HepG2 (cell line): ENCODE results near the gene RAC3. TPM values are rescaled to one million over a fixed set of nuclear protein-coding genes. Genes with fewer than 3 reads are reported as not detected.

Experiments
- ATAC-seq: fragments of 200-7000 bp; cut with Tn5 transposase; 3 replicates; pipeline ENCODE4 v1.9.1; 2020; ENCODE audit warnings: mild to moderate bottlenecking, moderate library complexity
- BruUV-seq: library from RNA; stranded (reverse); fragments of 400-500 nt; replicated peaks from 2 replicates; lab custom pipeline; 2021; lab: Mats Ljungman, UMichigan
- CTCF ChIA-PET: fragments of 300-600 bp; formaldehyde crosslinking; extraction: SDS; loops from one replicate; lab custom pipeline; 2021; ENCODE audit warnings: low total read pairs, inconsistent platforms, low intra/inter-chr PET ratio; lab: Yijun Ruan, JAX
- POLR2A ChIA-PET: fragments of 350-600 bp; sonication (Branson Sonifier 250); formaldehyde crosslinking; loops from one replicate; lab custom pipeline; 2020; ENCODE audit warnings: antibody characterized with exemption, inconsistent platforms; lab: Yijun Ruan, JAX
- DNase-seq: peaks from one replicate; pipeline ENCODE4 v3.0.0-alpha.2; 2015; ENCODE audit warnings: low spot score
- FAIRE-seq: peaks from 3 replicates; lab custom pipeline; 2011; peaks lifted over from hg19 to GRCh38; lab: Jason Lieb, UNC
- H2AFZ ChIP-seq: one replicate; pipeline ENCODE4 v1.6.1; 2011; ENCODE audit warnings: low read length, inconsistent platforms
- H3K27ac ChIP-seq: fragments of 300-600 bp; 3 replicates; pipeline ENCODE4 v1.8.0; 2011; ENCODE audit warnings: mixed run types, mild to moderate bottlenecking, mixed read lengths, low read length, inconsistent platforms; ENCODE audit not compliant: insufficient read depth; ENCODE audit errors: extremely low read length
- H3K27me3 ChIP-seq, 2 experiments: fragments of 200-600 bp in 1 of 2; 2 replicates in 1 of 2; 3 replicates in 1 of 2; pipeline versions ENCODE4 v1.6.0 to v1.8.0; 2011; ENCODE audit warnings: low read length in 2 of 2, mild to moderate bottlenecking in 2 of 2, moderate library complexity in 2 of 2, inconsistent platforms in 1 of 2; ENCODE audit not compliant: insufficient read depth in 2 of 2, control insufficient read depth in 1 of 2
- H3K36me3 ChIP-seq, 2 experiments: fragments of 200-600 bp in 1 of 2; replicated peaks in 1 of 2; 2 replicates in 1 of 2; 3 replicates in 1 of 2; pipeline versions ENCODE4 v1.5.1 to v1.8.0; 2011; ENCODE audit warnings: low read length in 2 of 2, inconsistent platforms in 1 of 2; ENCODE audit not compliant: insufficient read depth in 2 of 2, control insufficient read depth in 1 of 2
- H3K4me1 ChIP-seq: 2 replicates; pipeline ENCODE4 v1.5.1; 2012; ENCODE audit warnings: low read length, inconsistent platforms; ENCODE audit not compliant: insufficient read depth
- H3K4me2 ChIP-seq: 2 replicates; pipeline ENCODE4 v1.6.0; 2011; ENCODE audit warnings: low read depth, low read length, inconsistent platforms
- H3K4me3 ChIP-seq, 3 experiments: fragments of 200-600 bp in 1 of 3; sonication (generic), shearing (Covaris generic) in 1 of 3; replicated peaks in 1 of 3; 2 replicates each; pipeline ENCODE4 v1.5.1; 2011 to 2016; ENCODE audit warnings: low read length in 3 of 3, inconsistent platforms in 2 of 3, low read depth in 2 of 3, mild to moderate bottlenecking in 2 of 3, control low read depth in 1 of 3, mixed read lengths in 1 of 3; ENCODE audit not compliant: insufficient read depth in 1 of 3
- H3K79me2 ChIP-seq: one replicate; pipeline ENCODE4 v1.6.1; 2011; ENCODE audit warnings: low read length, inconsistent platforms; ENCODE audit not compliant: insufficient read depth
- H3K9ac ChIP-seq: 2 replicates; pipeline ENCODE4 v1.6.0; 2011; ENCODE audit warnings: mild to moderate bottlenecking, low read depth, low read length, inconsistent platforms; ENCODE audit not compliant: insufficient read depth
- H3K9me3 ChIP-seq: 2 replicates; pipeline ENCODE4 v1.5.1; 2012; ENCODE audit warnings: mild to moderate bottlenecking, low read length
- H4K20me1 ChIP-seq: 2 replicates; pipeline ENCODE4 v1.6.0; 2011; ENCODE audit warnings: inconsistent platforms, mild to moderate bottlenecking, low read length, moderate library complexity; ENCODE audit not compliant: insufficient read depth
- GZF1 ChIP-seq: sonication (generic); formaldehyde crosslinking; IDR thresholded peaks from 2 replicates; pipeline ENCODE4 v1.5.1; 2020; ENCODE audit warnings: mild to moderate bottlenecking, missing genetic modification reagents
- NFE2L2 ChIP-seq: fragments of 150-350 bp; IDR thresholded peaks from 2 replicates; pipeline ENCODE4 v1.6.1; 2014; ENCODE audit warnings: low read length
- NR2C2 ChIP-seq: sonication (generic); formaldehyde crosslinking; IDR thresholded peaks from 2 replicates; pipeline ENCODE4 v1.4.0; 2020; ENCODE audit warnings: missing genetic modification reagents, mild to moderate bottlenecking, moderate library complexity, borderline replicate concordance
- PHB2 ChIP-seq: fragments of 450-650 bp; IDR thresholded peaks from 2 replicates; pipeline ENCODE4 v1.6.1; 2018; ENCODE audit not compliant: partially characterized antibody
- SOX6 ChIP-seq, 2 experiments: fragments of 450-650 bp in 1 of 2; sonication (generic) in 1 of 2; formaldehyde crosslinking in 1 of 2; IDR thresholded peaks; 2 replicates each; pipeline versions ENCODE4 v1.4.0 to v1.6.1; 2017 to 2020; ENCODE audit warnings: antibody characterized with exemption in 1 of 2, mild to moderate bottlenecking in 1 of 2, missing genetic modification reagents in 1 of 2
- ZNF180 ChIP-seq: sonication (generic); formaldehyde crosslinking; IDR thresholded peaks from 2 replicates; pipeline ENCODE4 v1.4.0; 2020; ENCODE audit warnings: low read depth, missing genetic modification reagents, borderline replicate concordance
- ZNF253 ChIP-seq: sonication (generic); formaldehyde crosslinking; IDR thresholded peaks from 2 replicates; pipeline ENCODE4 v1.8.0; 2022; ENCODE audit warnings: mild to moderate bottlenecking, missing genetic modification reagents, borderline replicate concordance
- ZNF335 ChIP-seq: sonication (generic); formaldehyde crosslinking; IDR thresholded peaks from 2 replicates; pipeline ENCODE4 v1.4.0; 2020; ENCODE audit warnings: missing genetic modification reagents
- ZNF431 ChIP-seq: sonication (generic); formaldehyde crosslinking; IDR thresholded peaks from 2 replicates; pipeline ENCODE4 v1.9.0; 2022; ENCODE audit warnings: missing genetic modification reagents, low read depth, mild to moderate bottlenecking, borderline replicate concordance
- ZNF572 ChIP-seq: sonication (generic); formaldehyde crosslinking; IDR thresholded peaks from 2 replicates; pipeline ENCODE4 v1.5.1; 2020; ENCODE audit warnings: mild to moderate bottlenecking, missing genetic modification reagents
- ZNF776 ChIP-seq: sonication (generic); formaldehyde crosslinking; IDR thresholded peaks from 2 replicates; pipeline ENCODE4 v1.4.0; 2020; ENCODE audit warnings: mild to moderate bottlenecking, missing genetic modification reagents
- WGBS: methylation state at CpG from one replicate; pipeline ENCODE4 v1.1.6; 2017; ENCODE audit warnings: low lambda C conversion rate; 5-methylcytosine and 5-hydroxymethylcytosine counted together
- in situ Hi-C: cut with HindIII; loops from 2 replicates; pipeline ENCODE4 v1.10.0; 2017; ENCODE audit warnings: low pct_unique_long_range_greater_than_20kb; ENCODE audit not compliant: extremely low pct_ligation_motif_present
- intact Hi-C: fragments of 100-400 bp; cut with micrococcal nuclease; formaldehyde crosslinking; loops from one replicate; pipeline ENCODE4 v1.10.0; 2022; ENCODE audit not compliant: unreplicated experiment
- polyA plus RNA-seq, 8 experiments: library from polyadenylated mRNA; depleted of rRNA in 3 of 8; stranded (reverse) in 7 of 8; unstranded in 1 of 8; fragments of >200 nt; fragmentation: Illumina TruSeq in 4 of 8; extraction: Trizol in 4 of 8; gene quantifications; 2 replicates each; pipeline versions ENCODE4 v1.2.1 to v1.2.3, GENCODE V29; 2011 to 2016; ENCODE audit warnings: low read depth in 4 of 8, missing spikeins in 1 of 8, mixed read lengths in 1 of 8; ENCODE audit not compliant: insufficient read depth in 1 of 8
- total RNA-seq, 5 experiments: library from RNA; depleted of rRNA; stranded (reverse); fragments of >200 nt; fragmentation: Illumina TruSeq; extraction: Trizol; gene quantifications; 2 replicates each; pipeline ENCODE4 v1.2.3, GENCODE V29; 2016; ENCODE audit warnings: low read depth in 1 of 5
- TF ChIP-seq, protein P1 (sequence below): sonication (generic); formaldehyde crosslinking; IDR thresholded peaks from 2 replicates; pipeline ENCODE4 v1.8.1; 2023; ENCODE audit warnings: mild to moderate bottlenecking, inconsistent platforms, moderate library complexity, missing genetic modification reagents, borderline replicate concordance
- TF ChIP-seq, protein P2 (sequence below): sonication (generic); formaldehyde crosslinking; IDR thresholded peaks from 2 replicates; pipeline ENCODE4 v1.4.0; 2020; ENCODE audit warnings: missing genetic modification reagents

Gene RAC3
- total and polyA plus RNA-seq, 2 of the 13 experiments (the other 11 are each of a cell fraction or from before 2014, with no cell fraction given), result 10.5 to 21.3 TPM

DNA sequence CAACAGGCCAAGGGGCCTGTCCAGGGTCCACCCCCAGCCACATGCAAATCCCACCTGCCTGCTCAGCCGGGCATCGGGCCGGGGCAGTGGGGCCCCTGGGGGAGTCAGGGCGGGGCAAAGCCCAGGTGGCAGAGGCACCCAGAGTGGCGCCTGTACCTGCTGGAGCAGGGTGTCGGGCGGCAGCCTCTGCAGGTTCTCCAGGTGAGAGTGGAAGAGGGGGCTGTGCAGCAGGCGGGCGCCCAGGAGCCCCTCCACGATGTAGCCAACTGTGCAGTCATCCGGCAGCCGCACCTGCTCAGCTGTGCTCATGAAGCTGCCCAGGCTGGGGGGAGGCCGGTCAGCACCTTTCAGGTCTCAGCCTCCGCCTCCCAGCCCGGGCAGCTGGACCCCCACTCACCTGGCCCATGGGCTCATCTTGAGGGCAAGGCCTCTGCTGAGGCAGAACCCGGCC is 18.1 kb downstream of the RAC3 start:
- ATAC-seq, result no peak
- POLR2A ChIA-PET, result interaction anchor here (1.6 to 3.4 kb wide), 2 partner anchors 12 to 16 kb away, joined by 6 to 33 read pairs; partner anchors contain the start of genes DCXR and DUS1L
- BruUV-seq, result no TSS peak
- Histone ChIP-seq H3K4me3 (peak overlapping the region in 1 of 3 experiments; percentile 99; a peak in 1 of 6 replicates), H3K9ac (peak overlapping the region; percentile 88; the same call in 1 of the 2 replicates), H3K27me3 (no peaks in the 10 kb centered on the region; a peak in 2 of 5 replicates), H3K27ac (no peak overlapping the region), H3K36me3 (peaks cover 8 to 35% of the 10 kb centered on the region in 2 experiments; a peak in 4 of 5 replicates), H3K4me1 (peaks cover 41% of the 10 kb centered on the region), H3K4me2 (peak overlapping the region; percentile 100; the same call in 1 of the 2 replicates), H2AFZ (no peak overlapping the region), H3K9me3 (no peaks in the 10 kb centered on the region), H3K79me2 (peaks cover 37% of the 10 kb centered on the region), H4K20me1 (no peaks in the 10 kb centered on the region; the same call in 1 of the 2 replicates)
- no peak for FAIRE-seq
- in situ Hi-C loops, result no loop called here
- WGBS, result 97% methylated on average over 13 of the region's 16 CpGs
- TF ChIP-seq, protein P1, sequence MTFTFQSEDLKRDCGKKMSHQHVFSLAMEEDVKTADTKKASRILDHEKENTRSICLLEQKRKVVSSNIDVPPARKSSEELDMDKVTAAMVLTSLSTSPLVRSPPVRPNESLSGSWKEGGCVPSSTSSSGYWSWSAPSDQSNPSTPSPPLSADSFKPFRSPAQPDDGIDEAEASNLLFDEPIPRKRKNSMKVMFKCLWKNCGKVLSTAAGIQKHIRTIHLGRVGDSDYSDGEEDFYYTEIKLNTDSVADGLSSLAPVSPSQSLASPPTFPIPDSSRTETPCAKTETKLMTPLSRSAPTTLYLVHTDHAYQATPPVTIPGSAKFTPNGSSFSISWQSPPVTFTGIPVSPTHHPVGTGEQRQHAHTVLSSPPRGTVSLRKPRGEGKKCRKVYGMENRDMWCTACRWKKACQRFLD (CRISPR knock-in tag), result 0 out of 2 replicates have a peak, but pooled peaks have one; percentile 2
- no peak for TF ChIP-seq ZNF335 (CRISPR knock-in tag)
- CTCF ChIA-PET, result no interaction called here
- intact Hi-C loops, result no loop called here
- no peak for DNase-seq

- Histone ChIP-seq H3K4me2 (peak overlapping the region; percentile 100), H3K4me3 (peak overlapping the region; percentile 76 to 99 (median 95)), H3K9ac (peak overlapping the region; percentile 88), H2AFZ (no peak overlapping the region), H3K27ac (peak overlapping the region; percentile 71), H3K79me2 (peaks cover 37% of the 10 kb centered on the region), H3K4me1 (peaks cover 41% of the 10 kb centered on the region), H4K20me1 (no peaks in the 10 kb centered on the region; the same call in 1 of the 2 replicates), H3K27me3 (no peaks in the 10 kb centered on the region; a peak in 2 of 5 replicates), H3K9me3 (no peaks in the 10 kb centered on the region), H3K36me3 (peaks cover 14 to 42% of the 10 kb centered on the region in 2 experiments)
- ChIA-PET CTCF (no interaction called here), POLR2A (interaction anchor here (1.0 to 3.4 kb wide), 5 partner anchors 9 to 180 kb away, joined by 3 to 33 read pairs (median 6); partner anchors contain the start of genes CENPX, DCXR, DUS1L and LRRC45)
- FAIRE-seq (no peak), ATAC-seq (no peak), DNase-seq (no peak)
- intact Hi-C loops (loop anchor here (5.0 kb wide), 1 partner anchor 47 kb away; the partner anchor contains the start of gene FASN), in situ Hi-C loops (no loop called here)
- TSS peak; percentile 44 for BruUV-seq
- WGBS, result 87% methylated on average over 17 of the region's 28 CpGs
- TF ChIP-seq NFE2L2 (no peak), ZNF180 (CRISPR knock-in tag) (no peak), ZNF776 (0 out of 2 replicates have a peak, but pooled peaks have one; percentile 27), ZNF431 (CRISPR knock-in tag) (no peak), GZF1 (CRISPR knock-in tag) (peak; percentile 17; the same call in 1 of the 2 replicates), PHB2 (no peak), ZNF572 (CRISPR knock-in tag) (no peak; the same call in 1 of the 2 replicates), SOX6 (IDR thresholded peaks at IDR 0.05) (no peak), SOX6 (CRISPR knock-in tag; IDR thresholded peaks at IDR 0.05) (no peak), ZNF253 (no peak), NR2C2 (CRISPR knock-in tag) (no peak)
- TF ChIP-seq, protein P2, sequence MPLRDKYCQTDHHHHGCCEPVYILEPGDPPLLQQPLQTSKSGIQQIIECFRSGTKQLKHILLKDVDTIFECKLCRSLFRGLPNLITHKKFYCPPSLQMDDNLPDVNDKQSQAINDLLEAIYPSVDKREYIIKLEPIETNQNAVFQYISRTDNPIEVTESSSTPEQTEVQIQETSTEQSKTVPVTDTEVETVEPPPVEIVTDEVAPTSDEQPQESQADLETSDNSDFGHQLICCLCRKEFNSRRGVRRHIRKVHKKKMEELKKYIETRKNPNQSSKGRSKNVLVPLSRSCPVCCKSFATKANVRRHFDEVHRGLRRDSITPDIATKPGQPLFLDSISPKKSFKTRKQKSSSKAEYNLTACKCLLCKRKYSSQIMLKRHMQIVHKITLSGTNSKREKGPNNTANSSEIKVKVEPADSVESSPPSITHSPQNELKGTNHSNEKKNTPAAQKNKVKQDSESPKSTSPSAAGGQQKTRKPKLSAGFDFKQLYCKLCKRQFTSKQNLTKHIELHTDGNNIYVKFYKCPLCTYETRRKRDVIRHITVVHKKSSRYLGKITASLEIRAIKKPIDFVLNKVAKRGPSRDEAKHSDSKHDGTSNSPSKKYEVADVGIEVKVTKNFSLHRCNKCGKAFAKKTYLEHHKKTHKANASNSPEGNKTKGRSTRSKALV (CRISPR knock-in tag), result no peak
These were observed 18.8 kb downstream of the RAC3 start for GRCh38 chr17:82050152-82050760.
